GM12878 (cell line): ENCODE results near the gene LRP1. TPM values are rescaled to one million over a fixed set of nuclear protein-coding genes. Genes with fewer than 3 reads are reported as not detected.
A peak's percentile ranks its signal among the peaks of the same experiment; 100 is the strongest.

Source experiments
- ATAC-seq: fragments of 200-7000 bp; cut with Tn5 transposase; 3 replicates; pipeline ENCODE4 v1.9.1; 2020; ENCODE audit warnings: mild to moderate bottlenecking, moderate library complexity
- BruUV-seq: library from RNA; stranded (reverse); fragments of 400-500 nt; replicated peaks from 2 replicates; lab custom pipeline; 2021; lab: Mats Ljungman, UMichigan
- CTCF ChIA-PET: fragments of 300-600 bp; sonication (Branson Sonifier 250); formaldehyde crosslinking; extraction: SDS; loops from one replicate; lab custom pipeline; 2021; ENCODE audit warnings: inconsistent platforms; lab: Yijun Ruan, JAX
- POLR2A ChIA-PET: fragments of 350-600 bp; formaldehyde crosslinking; extraction: SDS; loops from one replicate; lab custom pipeline; 2021; ENCODE audit warnings: inconsistent platforms; lab: Charles Lee
- RAD21 ChIA-PET: fragments of 300-600 bp; sonication (Branson Sonifier 250); formaldehyde crosslinking; loops from one replicate; lab custom pipeline; 2023; ENCODE audit warnings: antibody characterized with exemption; ENCODE audit not compliant: unreplicated experiment; lab: Charles Lee
- SMC1A ChIA-PET: fragments of 300-600 bp; sonication (Branson Sonifier 250); formaldehyde crosslinking; loops from one replicate; lab custom pipeline; 2023; ENCODE audit not compliant: unreplicated experiment, uncharacterized antibody; lab: Charles Lee
- DNase-seq: peaks from one replicate; pipeline ENCODE4 v3.0.0-alpha.2; 2011; ENCODE audit warnings: low read depth, low spot score
- FAIRE-seq: peaks from 3 replicates; lab custom pipeline; 2011; peaks lifted over from hg19 to GRCh38; lab: Jason Lieb, UNC
- H2AFZ ChIP-seq: 2 replicates; pipeline ENCODE4 v1.6.0; 2011; ENCODE audit warnings: low read depth, low read length, control low read depth; ENCODE audit not compliant: control insufficient read depth
- H3K27ac ChIP-seq: 2 replicates; pipeline ENCODE4 v1.5.1; 2011; ENCODE audit warnings: control low read depth; ENCODE audit not compliant: control insufficient read depth, insufficient read depth
- H3K27me3 ChIP-seq, 2 experiments: replicated peaks in 1 of 2; 2 replicates each; pipeline versions ENCODE4 v1.6.0 to v1.6.1; 2011; ENCODE audit warnings: low read length in 1 of 2; ENCODE audit not compliant: control insufficient read depth in 2 of 2, insufficient read depth in 2 of 2
- H3K36me3 ChIP-seq, 2 experiments: 2 replicates each; pipeline ENCODE4 v1.5.1; 2011; ENCODE audit warnings: low read length in 1 of 2; ENCODE audit not compliant: control insufficient read depth in 2 of 2, insufficient read depth in 2 of 2
- H3K4me1 ChIP-seq: 2 replicates; pipeline ENCODE4 v1.6.1; 2011; ENCODE audit warnings: mild to moderate bottlenecking, low read length, moderate library complexity, mixed read lengths; ENCODE audit not compliant: control insufficient read depth, insufficient read depth
- H3K4me2 ChIP-seq: 2 replicates; pipeline ENCODE4 v1.6.0; 2011; ENCODE audit warnings: control low read depth; ENCODE audit not compliant: control insufficient read depth, insufficient read depth
- H3K4me3 ChIP-seq: fragments of 200-600 bp; sonication (generic); 2 replicates; pipeline ENCODE4 v1.5.1; 2016
- H3K79me2 ChIP-seq: 2 replicates; pipeline ENCODE4 v1.6.0; 2011; ENCODE audit warnings: low read length; ENCODE audit not compliant: control insufficient read depth, insufficient read depth
- H3K9ac ChIP-seq: 2 replicates; pipeline ENCODE4 v1.8.0; 2011; ENCODE audit warnings: low read length, control low read depth, mixed read lengths; ENCODE audit not compliant: control insufficient read depth, insufficient read depth
- H3K9me3 ChIP-seq: replicated peaks from 3 replicates; pipeline ENCODE4 v1.5.1; 2011; ENCODE audit warnings: mild to moderate bottlenecking, low read length; ENCODE audit not compliant: control insufficient read depth, insufficient read depth
- H4K20me1 ChIP-seq: 2 replicates; pipeline ENCODE4 v1.6.0; 2011; ENCODE audit not compliant: control insufficient read depth, insufficient read depth
- ATF7 ChIP-seq: fragments of 450-650 bp; IDR thresholded peaks from 2 replicates; pipeline ENCODE4 v1.6.1; 2016; ENCODE audit warnings: low read depth, mild to moderate bottlenecking
- BMI1 ChIP-seq: fragments of 450-650 bp; IDR thresholded peaks from 2 replicates; pipeline ENCODE4 v1.6.1; 2016; ENCODE audit warnings: mild to moderate bottlenecking, moderate library complexity, borderline replicate concordance
- EZH2 ChIP-seq: IDR thresholded peaks from 2 replicates; pipeline ENCODE4 v1.6.1; 2012; ENCODE audit warnings: low read depth, mild to moderate bottlenecking, control low read depth, inconsistent platforms, low read length, borderline replicate concordance; ENCODE audit not compliant: control insufficient read depth
- FOXK2 ChIP-seq: fragments of 450-650 bp; IDR thresholded peaks from 2 replicates; pipeline ENCODE4 v1.6.1; 2017; ENCODE audit warnings: mild to moderate bottlenecking, moderate library complexity
- KAT2A ChIP-seq: conservative IDR thresholded peaks from 2 replicates; pipeline ENCODE4 v1.6.1; 2011; ENCODE audit warnings: low read depth, low read length; ENCODE audit not compliant: control insufficient read depth
- MXI1 ChIP-seq: fragments of 150-350 bp; IDR thresholded peaks from 2 replicates; pipeline ENCODE4 v1.6.1; 2011; ENCODE audit warnings: low read depth, mild to moderate bottlenecking, inconsistent platforms, low read length, improper control_type of control experiment
- NFIC ChIP-seq: IDR thresholded peaks from 2 replicates; pipeline ENCODE4 v1.6.1; 2012; ENCODE audit warnings: low read depth, mild to moderate bottlenecking, inconsistent platforms, low read length, moderate library complexity
- NFYA ChIP-seq: IDR thresholded peaks from 2 replicates; pipeline ENCODE4 v1.6.1; 2011; ENCODE audit warnings: low read depth, mild to moderate bottlenecking, low read length, improper control_type of control experiment, borderline replicate concordance
- NFYB ChIP-seq: IDR thresholded peaks from 2 replicates; pipeline ENCODE4 v1.6.1; 2011; ENCODE audit warnings: low read depth, mild to moderate bottlenecking, low read length, improper control_type of control experiment, moderate library complexity; ENCODE audit not compliant: insufficient read depth
- NR2C1 ChIP-seq: fragments of 450-650 bp; IDR thresholded peaks from 2 replicates; pipeline ENCODE4 v1.6.1; 2017; ENCODE audit warnings: antibody characterized with exemption, mild to moderate bottlenecking, moderate library complexity
- NRF1 ChIP-seq: conservative IDR thresholded peaks from 2 replicates; pipeline ENCODE4 v1.6.1; 2011; ENCODE audit warnings: mild to moderate bottlenecking, low read depth, low read length, improper control_type of control experiment
- POU2F2 ChIP-seq: IDR thresholded peaks from 3 replicates; pipeline ENCODE4 v1.6.1; 2011; ENCODE audit warnings: low read depth, mild to moderate bottlenecking, low read length, borderline replicate concordance
- STAT3 ChIP-seq: IDR thresholded peaks from 2 replicates; pipeline ENCODE4 v1.6.1; 2011; ENCODE audit warnings: low read depth, low read length, improper control_type of control experiment
- TARDBP ChIP-seq: IDR thresholded peaks from 2 replicates; pipeline ENCODE4 v1.6.1; 2016; ENCODE audit warnings: borderline replicate concordance
- ZZZ3 ChIP-seq: IDR thresholded peaks from 2 replicates; pipeline ENCODE4 v1.6.1; 2011; ENCODE audit warnings: low read depth; ENCODE audit not compliant: control insufficient read depth, insufficient read length
- WGBS: methylation state at CpG from one replicate; pipeline ENCODE4 v1.1.6; 2016; ENCODE audit warnings: low lambda C conversion rate; ENCODE audit not compliant: insufficient replicate concordance, insufficient coverage; ENCODE audit errors: missing lambda C conversion rate; 5-methylcytosine and 5-hydroxymethylcytosine counted together
- in situ Hi-C: fragments of 300-500 bp; cut with MboI; formaldehyde crosslinking; loops from 9 replicates; pipeline ENCODE4 v1.14.3; 2018; ENCODE audit warnings: mixed read lengths
- intact Hi-C: fragments of 100-400 bp; cut with micrococcal nuclease; formaldehyde crosslinking; loops from one replicate; pipeline ENCODE4 v1.14.2; 2022; ENCODE audit not compliant: unreplicated experiment
- polyA plus RNA-seq, 11 experiments: library from polyadenylated mRNA; depleted of rRNA in 4 of 11; unstranded in 6 of 11; stranded (reverse) in 5 of 11; fragments of >200 nt; fragmentation: Nextera tagmentation in 4 of 11; fragmentation: Illumina TruSeq in 1 of 11; extraction: Ambion mirVana in 4 of 11; extraction: Trizol in 1 of 11; gene quantifications; 1 replicate in 1 of 11; 2 replicates in 10 of 11; pipeline versions ENCODE4 v1.2.1 to v1.2.3, GENCODE V29; 2011 to 2016; ENCODE audit warnings: inconsistent platforms in 2 of 11, missing spikeins in 2 of 11, low read depth in 1 of 11
- total RNA-seq, 4 experiments: library from RNA; depleted of rRNA in 3 of 4; stranded (reverse); fragments of >200 nt in 3 of 4; fragmentation: Illumina TruSeq in 1 of 4; extraction: Trizol in 1 of 4; gene quantifications; 2 replicates each; pipeline versions ENCODE4 v1.2.1 to v1.2.3, GENCODE V29; 2013 to 2021
- TF ChIP-seq, protein P1 (sequence below): IDR thresholded peaks from 2 replicates; pipeline ENCODE4 v1.6.1; 2012; ENCODE audit warnings: low read depth, low read length, improper control_type of control experiment
- TF ChIP-seq, protein P2 (sequence below): fragments of 450-650 bp; IDR thresholded peaks from 2 replicates; pipeline ENCODE4 v1.6.1; 2017; ENCODE audit warnings: borderline replicate concordance
- TF ChIP-seq, protein P3 (sequence below): fragments of 450-650 bp; IDR thresholded peaks from 2 replicates; pipeline ENCODE4 v1.6.1; 2017; ENCODE audit warnings: mild to moderate bottlenecking

LRP1 gene
- total and polyA plus RNA-seq, 10 of the 15 experiments (the other 5 are each of a cell fraction or from before 2014, with no cell fraction given): under 0.01 to 1.1 (median 0.20) TPM; not detected in 2

DNA sequence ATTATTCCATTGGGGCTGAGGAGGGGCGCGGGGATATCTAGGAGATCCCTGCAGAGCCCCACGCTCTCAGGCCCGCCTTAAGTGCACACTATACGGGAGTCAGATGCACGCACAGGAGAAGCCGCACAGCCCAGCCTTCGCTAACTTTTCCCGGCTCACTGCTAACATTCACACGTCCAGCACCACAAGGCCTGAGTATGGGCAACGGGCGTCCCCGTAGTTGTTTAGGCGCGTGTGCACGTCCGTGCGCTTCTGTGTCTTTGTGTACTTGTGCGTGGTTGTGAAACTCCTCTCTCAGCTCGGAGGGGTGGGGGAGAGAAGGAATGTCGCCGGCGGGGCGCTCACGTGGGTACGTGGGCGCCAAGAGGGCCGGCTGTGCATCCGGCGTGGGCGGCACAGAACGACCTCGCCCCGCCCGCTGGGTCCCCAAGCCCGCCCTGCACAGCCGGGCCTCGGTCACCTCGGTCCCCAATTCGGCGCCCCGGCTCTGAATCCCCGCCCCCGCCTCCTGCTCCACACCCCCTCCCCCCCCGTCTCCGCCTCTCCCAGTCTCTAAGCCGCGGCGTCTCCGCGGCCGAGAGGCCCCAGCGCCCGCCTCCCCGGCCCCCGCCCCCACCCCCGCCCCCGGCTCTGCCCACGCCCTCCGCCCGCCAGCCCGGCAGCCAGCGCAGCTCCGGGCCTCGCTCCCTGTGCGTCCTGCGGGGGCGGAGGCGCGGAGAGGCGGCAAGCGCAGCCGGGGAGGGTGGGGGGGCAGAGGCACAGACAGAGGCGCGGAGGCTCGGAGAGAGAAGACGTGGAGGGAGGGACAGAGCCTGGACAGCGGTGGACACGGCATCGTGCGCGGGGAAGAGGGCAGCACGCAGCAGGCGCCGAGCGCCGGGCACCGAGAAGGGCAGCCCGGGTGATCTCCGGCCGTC, 39.7 kb upstream of the LRP1 start, which contains the start of gene NAB2:
NAB2 (plus strand) TSS at position 761 of the 917 bp plus-strand sequence. CDS start 158 bp downstream, outside the sequence.
- FAIRE-seq: peak; percentile 87
- POLR2A ChIA-PET: interaction anchor here (1.0 to 5.1 kb wide), 5 partner anchors 9 to 404 kb away, joined by 3 to 41 read pairs (median 10); partner anchors contain the start of genes NEMP1 and STAT6
- Histone ChIP-seq H3K79me2 (peaks cover 33% of the 10 kb centered on the region), H3K4me2 (peak within 1 kb of the TSS; percentile 95), H2AFZ (peak within 1 kb of the TSS; percentile 61), H3K27ac (peak within 1 kb of the TSS; percentile 98), H3K9ac (peak within 1 kb of the TSS; percentile 95), H3K27me3 (no peaks in the 10 kb centered on the region), H4K20me1 (no peaks in the 10 kb centered on the region), H3K4me3 (peak within 1 kb of the TSS; percentile 95), H3K4me1 (peaks cover 30% of the 10 kb centered on the region), H3K36me3 (peaks cover 2 to 14% of the 10 kb centered on the region in 2 experiments; a peak in 3 of 4 replicates), H3K9me3 (no peaks in the 10 kb centered on the region)
- in situ Hi-C loops: loop anchor here (10.0 kb wide), 1 partner anchor 454 kb away; the partner anchor contains the start of gene BAZ2A
- RAD21 ChIA-PET: interaction anchor here (1.8 to 8.8 kb wide), 4 partner anchors 9 to 23 kb away, joined by 7 to 199 read pairs (median 32); partner anchors contain the start of genes NEMP1 and STAT6
- intact Hi-C loops: loop anchor here (5.0 kb wide), 2 partner anchors 401 to 451 kb away; partner anchors contain the start of gene PTGES3
- BruUV-seq: no TSS peak
- CTCF ChIA-PET: interaction anchor here (0.6 to 9.0 kb wide), 5 partner anchors 9 to 169 kb away, joined by 3 to 205 read pairs (median 69); partner anchors contain the start of genes NEMP1 and STAT6
- peak; percentile 69 for ATAC-seq
- WGBS: under 1% methylated on average over 50 of the region's 91 CpGs
- SMC1A ChIA-PET: interaction anchor here (0.9 to 9.2 kb wide), 4 partner anchors 9 to 23 kb away, joined by 3 to 169 read pairs (median 18); partner anchors contain the start of gene STAT6
- peak; percentile 72 for DNase-seq
- no peak for TF ChIP-seq NFYA
- TF ChIP-seq NRF1: no peak
- TF ChIP-seq, protein P1, sequence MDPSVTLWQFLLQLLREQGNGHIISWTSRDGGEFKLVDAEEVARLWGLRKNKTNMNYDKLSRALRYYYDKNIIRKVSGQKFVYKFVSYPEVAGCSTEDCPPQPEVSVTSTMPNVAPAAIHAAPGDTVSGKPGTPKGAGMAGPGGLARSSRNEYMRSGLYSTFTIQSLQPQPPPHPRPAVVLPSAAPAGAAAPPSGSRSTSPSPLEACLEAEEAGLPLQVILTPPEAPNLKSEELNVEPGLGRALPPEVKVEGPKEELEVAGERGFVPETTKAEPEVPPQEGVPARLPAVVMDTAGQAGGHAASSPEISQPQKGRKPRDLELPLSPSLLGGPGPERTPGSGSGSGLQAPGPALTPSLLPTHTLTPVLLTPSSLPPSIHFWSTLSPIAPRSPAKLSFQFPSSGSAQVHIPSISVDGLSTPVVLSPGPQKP: no peak
- TF ChIP-seq NFIC: no peak
- TF ChIP-seq STAT3: no peak
- TF ChIP-seq POU2F2: peak; percentile 70
- TF ChIP-seq NFYB: no peak
- TF ChIP-seq TARDBP: 0 out of 2 replicates have a peak, but pooled peaks have one; percentile 20
- TF ChIP-seq, protein P2, sequence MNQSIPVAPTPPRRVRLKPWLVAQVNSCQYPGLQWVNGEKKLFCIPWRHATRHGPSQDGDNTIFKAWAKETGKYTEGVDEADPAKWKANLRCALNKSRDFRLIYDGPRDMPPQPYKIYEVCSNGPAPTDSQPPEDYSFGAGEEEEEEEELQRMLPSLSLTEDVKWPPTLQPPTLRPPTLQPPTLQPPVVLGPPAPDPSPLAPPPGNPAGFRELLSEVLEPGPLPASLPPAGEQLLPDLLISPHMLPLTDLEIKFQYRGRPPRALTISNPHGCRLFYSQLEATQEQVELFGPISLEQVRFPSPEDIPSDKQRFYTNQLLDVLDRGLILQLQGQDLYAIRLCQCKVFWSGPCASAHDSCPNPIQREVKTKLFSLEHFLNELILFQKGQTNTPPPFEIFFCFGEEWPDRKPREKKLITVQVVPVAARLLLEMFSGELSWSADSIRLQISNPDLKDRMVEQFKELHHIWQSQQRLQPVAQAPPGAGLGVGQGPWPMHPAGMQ: no peak
- TF ChIP-seq NR2C1: no peak
- peak; percentile 85 for TF ChIP-seq MXI1
- TF ChIP-seq KAT2A: no peak
- no peak for TF ChIP-seq EZH2
- TF ChIP-seq ATF7: no peak; the same call in 1 of the 2 replicates
- no peak for TF ChIP-seq BMI1
- TF ChIP-seq, protein P3, sequence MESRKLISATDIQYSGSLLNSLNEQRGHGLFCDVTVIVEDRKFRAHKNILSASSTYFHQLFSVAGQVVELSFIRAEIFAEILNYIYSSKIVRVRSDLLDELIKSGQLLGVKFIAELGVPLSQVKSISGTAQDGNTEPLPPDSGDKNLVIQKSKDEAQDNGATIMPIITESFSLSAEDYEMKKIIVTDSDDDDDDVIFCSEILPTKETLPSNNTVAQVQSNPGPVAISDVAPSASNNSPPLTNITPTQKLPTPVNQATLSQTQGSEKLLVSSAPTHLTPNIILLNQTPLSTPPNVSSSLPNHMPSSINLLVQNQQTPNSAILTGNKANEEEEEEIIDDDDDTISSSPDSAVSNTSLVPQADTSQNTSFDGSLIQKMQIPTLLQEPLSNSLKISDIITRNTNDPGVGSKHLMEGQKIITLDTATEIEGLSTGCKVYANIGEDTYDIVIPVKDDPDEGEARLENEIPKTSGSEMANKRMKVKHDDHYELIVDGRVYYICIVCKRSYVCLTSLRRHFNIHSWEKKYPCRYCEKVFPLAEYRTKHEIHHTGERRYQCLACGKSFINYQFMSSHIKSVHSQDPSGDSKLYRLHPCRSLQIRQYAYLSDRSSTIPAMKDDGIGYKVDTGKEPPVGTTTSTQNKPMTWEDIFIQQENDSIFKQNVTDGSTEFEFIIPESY: no peak
- TF ChIP-seq ZZZ3: no peak
- TF ChIP-seq FOXK2: no peak
